Muscle layer of colon (tissue), 2 donors: ENCODE measurements around the gene MEX3D.

Source experiments
- H3K27ac ChIP-seq: one replicate; pipeline ENCODE4 v1.7.0; 2013; ENCODE audit warnings: low read depth, mild to moderate bottlenecking, low read length, moderate library complexity
- H3K27me3 ChIP-seq, 2 donors: one replicate each; pipeline ENCODE4 v1.7.0; 2013; ENCODE audit warnings: low read length in 2 of 2, mild to moderate bottlenecking in 2 of 2; ENCODE audit not compliant: insufficient read depth in 2 of 2, control insufficient read depth in 1 of 2
- H3K36me3 ChIP-seq: one replicate; pipeline ENCODE4 v1.7.0; 2013; ENCODE audit warnings: mild to moderate bottlenecking, low read length; ENCODE audit not compliant: insufficient read depth
- H3K4me1 ChIP-seq: one replicate; pipeline ENCODE4 v1.7.0; 2013; ENCODE audit warnings: mild to moderate bottlenecking, low read length; ENCODE audit not compliant: insufficient read depth
- H3K4me3 ChIP-seq, 2 donors: one replicate each; pipeline ENCODE4 v1.7.0; 2013; ENCODE audit warnings: low read length in 2 of 2, low read depth in 1 of 2, mild to moderate bottlenecking in 1 of 2, moderate library complexity in 1 of 2
- H3K9ac ChIP-seq: one replicate; pipeline ENCODE4 v1.7.0; 2013; ENCODE audit warnings: low read length
- H3K9me3 ChIP-seq: one replicate; pipeline ENCODE4 v1.7.0; 2013; ENCODE audit warnings: mild to moderate bottlenecking, low read length
- donor health status: abdominal sarcoma.
- donor health status: Adenocarcinoma of cecum.

The MEX3D gene

GRCh38 chr19:1510807-1511206 lies 57.3 kb downstream of the MEX3D start:
- peaks cover 0 to 68% of the 10 kb centered on the region in 2 donors for H3K27me3 ChIP-seq
- no peak overlapping the region for H3K9ac ChIP-seq
- H3K36me3 ChIP-seq = no peaks in the 10 kb centered on the region
- H3K9me3 ChIP-seq = no peaks in the 10 kb centered on the region
- no peak overlapping the region for H3K27ac ChIP-seq
- peaks cover 5% of the 10 kb centered on the region for H3K4me1 ChIP-seq
- no peak overlapping the region for H3K4me3 ChIP-seq

- Histone ChIP-seq H3K9me3 (no peaks in the 10 kb centered on the region), H3K9ac (no peak overlapping the region), H3K27me3 (peaks cover 0 to 68% of the 10 kb centered on the region in 2 donors), H3K4me3 (no peak overlapping the region), H3K4me1 (peaks cover 5% of the 10 kb centered on the region), H3K27ac (no peak overlapping the region), H3K36me3 (no peaks in the 10 kb centered on the region)
Measured at GRCh38 chr19:1510442-1510806, 57.7 kb downstream of the MEX3D start.

- Histone ChIP-seq H3K27me3 (peaks cover 0 to 62% of the 10 kb centered on the region in 2 donors), H3K4me1 (peaks cover 5% of the 10 kb centered on the region), H3K36me3 (no peaks in the 10 kb centered on the region), H3K4me3 (no peak overlapping the region), H3K9ac (no peak overlapping the region), H3K9me3 (no peaks in the 10 kb centered on the region), H3K27ac (no peak overlapping the region)
Measured at GRCh38 chr19:1509602-1510441, 58.3 kb downstream of the MEX3D start.

GRCh38 chr19:1508507-1508856 lies 59.6 kb downstream of the MEX3D start:
- peaks cover 5% of the 10 kb centered on the region for H3K4me1 ChIP-seq
- peaks cover 0 to 57% of the 10 kb centered on the region in 2 donors for H3K27me3 ChIP-seq
- H3K4me3 ChIP-seq = no peak overlapping the region
- H3K27ac ChIP-seq = no peak overlapping the region
- H3K9me3 ChIP-seq = no peaks in the 10 kb centered on the region
- H3K9ac ChIP-seq = no peak overlapping the region
- no peaks in the 10 kb centered on the region for H3K36me3 ChIP-seq

- peaks cover 5% of the 10 kb centered on the region for H3K4me1 ChIP-seq
- no peaks in the 10 kb centered on the region for H3K36me3 ChIP-seq
- peaks cover 0 to 59% of the 10 kb centered on the region in 2 donors for H3K27me3 ChIP-seq
- H3K27ac ChIP-seq = no peak overlapping the region
- H3K9me3 ChIP-seq = no peaks in the 10 kb centered on the region
- H3K4me3 ChIP-seq = peak overlapping the region; percentile 31 to 68
- H3K9ac ChIP-seq = no peak overlapping the region
Measured at GRCh38 chr19:1507763-1508506, 60.2 kb downstream of the MEX3D start.

- H3K4me1 ChIP-seq = peaks cover 5% of the 10 kb centered on the region
- H3K9ac ChIP-seq = no peak overlapping the region
- peak overlapping the region; percentile 31 to 68 for H3K4me3 ChIP-seq
- no peaks in the 10 kb centered on the region for H3K9me3 ChIP-seq
- no peak overlapping the region for H3K27ac ChIP-seq
- H3K27me3 ChIP-seq = peaks cover 0 to 56% of the 10 kb centered on the region in 2 donors
- H3K36me3 ChIP-seq = no peaks in the 10 kb centered on the region
Measured at GRCh38 chr19:1507192-1507660, 60.9 kb downstream of the MEX3D start.

GRCh38 chr19:1505991-1506881 lies 61.9 kb downstream of the MEX3D start:
- no peak overlapping the region for H3K27ac ChIP-seq
- peaks cover 0 to 46% of the 10 kb centered on the region in 2 donors for H3K27me3 ChIP-seq
- H3K9me3 ChIP-seq = no peaks in the 10 kb centered on the region
- H3K4me1 ChIP-seq = peaks cover 5% of the 10 kb centered on the region
- H3K9ac ChIP-seq = no peak overlapping the region
- no peak overlapping the region for H3K4me3 ChIP-seq
- no peaks in the 10 kb centered on the region for H3K36me3 ChIP-seq

- peaks cover 0 to 34% of the 10 kb centered on the region in 2 donors for H3K27me3 ChIP-seq
- no peaks in the 10 kb centered on the region for H3K36me3 ChIP-seq
- H3K9ac ChIP-seq = no peak overlapping the region
- H3K27ac ChIP-seq = no peak overlapping the region
- H3K4me1 ChIP-seq = peaks cover 5% of the 10 kb centered on the region
- no peaks in the 10 kb centered on the region for H3K9me3 ChIP-seq
- H3K4me3 ChIP-seq = no peak overlapping the region
Measured at GRCh38 chr19:1505012-1505411, 63.1 kb downstream of the MEX3D start.
